Loucy (cell line): ENCODE results near the gene SLC44A4.

Experiments used
- EZH2phosphoT487 ChIP-seq: fragments of 200-600 bp; IDR thresholded peaks from 2 replicates; pipeline ENCODE4 v1.6.1; 2018; ENCODE audit warnings: antibody characterized with exemption, mild to moderate bottlenecking, moderate library complexity, borderline replicate concordance
- TF ChIP-seq, protein P1 (sequence below): fragments of 200-600 bp; sonication (generic); conservative IDR thresholded peaks from 2 replicates; pipeline ENCODE4 v1.5.1; 2014; ENCODE audit warnings: mild to moderate bottlenecking, antibody characterized with exemption, low read length

DNA sequence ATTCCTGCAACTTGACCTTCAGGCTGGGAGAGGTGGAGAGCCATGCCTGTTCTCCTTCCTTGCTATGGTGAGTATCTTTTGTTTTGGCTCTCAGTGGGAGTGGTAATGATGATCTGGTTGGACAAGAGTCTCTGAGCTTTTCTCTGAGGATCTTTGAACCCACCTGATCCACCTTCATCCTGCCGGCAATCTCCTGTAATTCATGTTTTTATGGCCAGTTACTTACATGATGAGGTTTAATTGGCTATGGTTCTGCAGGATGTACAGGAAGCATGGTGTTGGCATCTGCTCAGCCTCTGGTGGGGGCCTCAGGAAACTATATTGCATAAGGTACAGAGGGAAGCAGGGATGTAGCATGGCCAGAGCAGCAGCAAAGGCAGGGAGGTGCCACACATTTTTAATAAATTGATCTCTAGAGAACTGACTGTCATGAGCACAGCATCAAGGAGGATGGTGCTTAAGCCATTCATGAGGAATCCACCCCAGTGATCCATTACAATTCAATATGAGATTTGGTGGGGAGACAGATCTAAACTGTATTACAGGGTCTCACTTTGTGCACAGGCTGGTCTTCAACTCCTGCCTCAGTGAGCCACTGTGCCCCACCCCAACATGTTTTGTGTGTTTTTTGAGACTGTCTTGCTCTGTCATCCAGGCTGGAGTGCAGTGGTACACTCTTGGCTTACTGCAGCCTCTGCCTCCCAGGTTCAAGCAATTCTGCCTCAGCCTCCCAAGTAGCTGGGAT is 41.3 kb downstream of the SLC44A4 start:
- TF ChIP-seq, protein P1, sequence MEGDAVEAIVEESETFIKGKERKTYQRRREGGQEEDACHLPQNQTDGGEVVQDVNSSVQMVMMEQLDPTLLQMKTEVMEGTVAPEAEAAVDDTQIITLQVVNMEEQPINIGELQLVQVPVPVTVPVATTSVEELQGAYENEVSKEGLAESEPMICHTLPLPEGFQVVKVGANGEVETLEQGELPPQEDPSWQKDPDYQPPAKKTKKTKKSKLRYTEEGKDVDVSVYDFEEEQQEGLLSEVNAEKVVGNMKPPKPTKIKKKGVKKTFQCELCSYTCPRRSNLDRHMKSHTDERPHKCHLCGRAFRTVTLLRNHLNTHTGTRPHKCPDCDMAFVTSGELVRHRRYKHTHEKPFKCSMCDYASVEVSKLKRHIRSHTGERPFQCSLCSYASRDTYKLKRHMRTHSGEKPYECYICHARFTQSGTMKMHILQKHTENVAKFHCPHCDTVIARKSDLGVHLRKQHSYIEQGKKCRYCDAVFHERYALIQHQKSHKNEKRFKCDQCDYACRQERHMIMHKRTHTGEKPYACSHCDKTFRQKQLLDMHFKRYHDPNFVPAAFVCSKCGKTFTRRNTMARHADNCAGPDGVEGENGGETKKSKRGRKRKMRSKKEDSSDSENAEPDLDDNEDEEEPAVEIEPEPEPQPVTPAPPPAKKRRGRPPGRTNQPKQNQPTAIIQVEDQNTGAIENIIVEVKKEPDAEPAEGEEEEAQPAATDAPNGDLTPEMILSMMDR: no peak
- TF ChIP-seq EZH2phosphoT487: no peak
